DND-41 (cell line): ENCODE results near the gene PLEKHA7.

Experiments used
- ATAC-seq: fragments of 200-7000 bp; cut with Tn5 transposase; 3 replicates; pipeline ENCODE4 v1.9.1; 2021; ENCODE audit warnings: low read depth; ENCODE audit not compliant: insufficient read depth
- DNase-seq: peaks from one replicate; pipeline ENCODE4 v3.0.0-alpha.2; 2020
- H2AFZ ChIP-seq: 2 replicates; pipeline ENCODE4 v1.6.0; 2012; ENCODE audit warnings: low read depth, low read length
- H3K27ac ChIP-seq: 2 replicates; pipeline ENCODE4 v1.5.1; 2012; ENCODE audit warnings: low read length, inconsistent platforms
- H3K27me3 ChIP-seq: fragments of 200-600 bp; sonication (generic); 2 replicates; pipeline ENCODE4 v1.6.0; 2012; ENCODE audit warnings: low read length, mild to moderate bottlenecking, inconsistent platforms; ENCODE audit not compliant: insufficient read depth, poor library complexity
- H3K36me3 ChIP-seq: 2 replicates; pipeline ENCODE4 v1.5.1; 2012; ENCODE audit warnings: low read length, inconsistent platforms; ENCODE audit not compliant: insufficient read depth
- H3K4me1 ChIP-seq: 2 replicates; pipeline ENCODE4 v1.5.1; 2012; ENCODE audit warnings: mild to moderate bottlenecking, low read length; ENCODE audit not compliant: insufficient read depth
- H3K4me2 ChIP-seq: 2 replicates; pipeline ENCODE4 v1.6.0; 2012; ENCODE audit warnings: mild to moderate bottlenecking, moderate library complexity, low read length, inconsistent platforms; ENCODE audit not compliant: insufficient read depth
- H3K4me3 ChIP-seq, 2 experiments: fragments of 200-600 bp in 1 of 2; shearing (Covaris generic) in 1 of 2; 2 replicates each; pipeline ENCODE4 v1.5.1; 2012 to 2016; ENCODE audit warnings: inconsistent platforms in 2 of 2, low read length in 2 of 2, mild to moderate bottlenecking in 2 of 2, low read depth in 1 of 2, moderate library complexity in 1 of 2
- H3K79me2 ChIP-seq: 2 replicates; pipeline ENCODE4 v1.6.0; 2012; ENCODE audit warnings: low read length, inconsistent platforms; ENCODE audit not compliant: insufficient read depth
- H3K9ac ChIP-seq: 2 replicates; pipeline ENCODE4 v1.6.0; 2012; ENCODE audit warnings: low read depth, mild to moderate bottlenecking, inconsistent platforms, low read length, moderate library complexity
- H3K9me3 ChIP-seq: 2 replicates; pipeline ENCODE4 v1.5.1; 2012; ENCODE audit warnings: low read length, moderate library complexity, mild to moderate bottlenecking, inconsistent platforms; ENCODE audit not compliant: insufficient read depth, severe bottlenecking
- H4K20me1 ChIP-seq: 2 replicates; pipeline ENCODE4 v1.6.0; 2012; ENCODE audit warnings: low read length; ENCODE audit not compliant: insufficient read depth
- EZH2 ChIP-seq: IDR thresholded peaks from 3 replicates; pipeline ENCODE4 v1.6.1; 2012; ENCODE audit warnings: borderline replicate concordance, low read depth, mild to moderate bottlenecking, moderate library complexity, low read length, inconsistent platforms; ENCODE audit not compliant: severe bottlenecking
- TF ChIP-seq, protein P1 (sequence below): IDR thresholded peaks from 2 replicates; pipeline ENCODE4 v1.5.1; 2012; ENCODE audit warnings: borderline replicate concordance, low read length, moderate library complexity, mild to moderate bottlenecking; ENCODE audit not compliant: poor library complexity, severe bottlenecking; ENCODE audit errors: extremely low read depth

Gene PLEKHA7

GRCh38 chr11:16763746-16764145 lies 250.5 kb downstream of the PLEKHA7 start:
- Histone ChIP-seq H4K20me1 (no peaks in the 10 kb centered on the region), H3K4me2 (no peak overlapping the region), H3K27ac (no peak overlapping the region), H2AFZ (no peak overlapping the region), H3K4me1 (no peaks in the 10 kb centered on the region), H3K27me3 (peaks cover 9% of the 10 kb centered on the region), H3K9ac (no peak overlapping the region), H3K79me2 (no peaks in the 10 kb centered on the region), H3K9me3 (no peaks in the 10 kb centered on the region), H3K36me3 (0 out of 2 replicates have a peak, but pooled peaks cover under 1% of the 10 kb centered on the region), H3K4me3 (no peak overlapping the region)
- ATAC-seq (no peak), DNase-seq (no peak)
- TF ChIP-seq, protein P1, sequence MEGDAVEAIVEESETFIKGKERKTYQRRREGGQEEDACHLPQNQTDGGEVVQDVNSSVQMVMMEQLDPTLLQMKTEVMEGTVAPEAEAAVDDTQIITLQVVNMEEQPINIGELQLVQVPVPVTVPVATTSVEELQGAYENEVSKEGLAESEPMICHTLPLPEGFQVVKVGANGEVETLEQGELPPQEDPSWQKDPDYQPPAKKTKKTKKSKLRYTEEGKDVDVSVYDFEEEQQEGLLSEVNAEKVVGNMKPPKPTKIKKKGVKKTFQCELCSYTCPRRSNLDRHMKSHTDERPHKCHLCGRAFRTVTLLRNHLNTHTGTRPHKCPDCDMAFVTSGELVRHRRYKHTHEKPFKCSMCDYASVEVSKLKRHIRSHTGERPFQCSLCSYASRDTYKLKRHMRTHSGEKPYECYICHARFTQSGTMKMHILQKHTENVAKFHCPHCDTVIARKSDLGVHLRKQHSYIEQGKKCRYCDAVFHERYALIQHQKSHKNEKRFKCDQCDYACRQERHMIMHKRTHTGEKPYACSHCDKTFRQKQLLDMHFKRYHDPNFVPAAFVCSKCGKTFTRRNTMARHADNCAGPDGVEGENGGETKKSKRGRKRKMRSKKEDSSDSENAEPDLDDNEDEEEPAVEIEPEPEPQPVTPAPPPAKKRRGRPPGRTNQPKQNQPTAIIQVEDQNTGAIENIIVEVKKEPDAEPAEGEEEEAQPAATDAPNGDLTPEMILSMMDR = no peak
- TF ChIP-seq EZH2 = no peak

- ATAC-seq = no peak
- no peaks in the 10 kb centered on the region for H3K27me3 ChIP-seq
- no peaks in the 10 kb centered on the region for H3K4me1 ChIP-seq
- no peaks in the 10 kb centered on the region for H4K20me1 ChIP-seq
- no peak overlapping the region for H3K27ac ChIP-seq
- no peaks in the 10 kb centered on the region for H3K79me2 ChIP-seq
- H3K4me3 ChIP-seq = no peak overlapping the region
- H3K4me2 ChIP-seq = no peak overlapping the region
- peaks cover 30% of the 10 kb centered on the region for H3K36me3 ChIP-seq
- no peak for DNase-seq
- TF ChIP-seq EZH2 = no peak
- TF ChIP-seq, protein P1 = no peak
- H3K9ac ChIP-seq = no peak overlapping the region
- H3K9me3 ChIP-seq = no peaks in the 10 kb centered on the region
- H2AFZ ChIP-seq = no peak overlapping the region
These were observed 254.2 kb downstream of the PLEKHA7 start for GRCh38 chr11:16759857-16760508.

GRCh38 chr11:16758382-16759024 lies 255.7 kb downstream of the PLEKHA7 start:
- DNase-seq (no peak), ATAC-seq (peak; percentile 21; the same call in 1 of the 3 replicates)
- Histone ChIP-seq H3K4me3 (no peak overlapping the region), H3K36me3 (peaks cover 44% of the 10 kb centered on the region), H4K20me1 (no peaks in the 10 kb centered on the region), H3K27ac (no peak overlapping the region), H3K27me3 (no peaks in the 10 kb centered on the region), H3K4me2 (no peak overlapping the region), H3K9ac (no peak overlapping the region), H3K79me2 (no peaks in the 10 kb centered on the region), H2AFZ (no peak overlapping the region), H3K4me1 (no peaks in the 10 kb centered on the region), H3K9me3 (no peaks in the 10 kb centered on the region)
- no peak for TF ChIP-seq EZH2
- TF ChIP-seq, protein P1 = no peak
